ENCODE measurements around the gene SLC41A3. TPM values are rescaled to one million over a fixed set of nuclear protein-coding genes. Genes with fewer than 3 reads are reported as not detected.

SLC41A3 gene
- total and polyA plus RNA-seq, 10 of the 15 experiments (the other 5 are each of a cell fraction or from before 2014, with no cell fraction given): 8.3 to 29.5 (median 16.7) TPM

DNA sequence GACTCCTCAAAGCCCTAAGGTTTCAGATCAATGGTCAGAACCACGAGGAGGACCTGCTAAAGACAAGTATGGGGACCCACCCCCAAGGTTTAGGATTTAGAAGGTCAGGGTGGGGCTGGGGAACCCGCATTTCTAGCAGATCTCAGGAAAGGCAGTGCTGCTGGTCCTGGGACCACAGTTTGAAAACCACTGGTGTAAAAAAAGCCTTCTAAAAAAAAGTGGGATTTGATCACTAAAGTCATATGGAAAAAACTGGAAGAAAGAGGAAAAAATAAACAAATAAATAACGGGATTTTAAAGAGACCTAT lies 832 bp downstream of the SLC41A3 start (continued):
- TF ChIP-seq EGR1 (IDR thresholded peaks at IDR 0.05; ENCODE audit: borderline replicate concordance in 1 of 2, low read depth in 2 of 2, low read length in 2 of 2): no peak
- TF ChIP-seq, protein P1, sequence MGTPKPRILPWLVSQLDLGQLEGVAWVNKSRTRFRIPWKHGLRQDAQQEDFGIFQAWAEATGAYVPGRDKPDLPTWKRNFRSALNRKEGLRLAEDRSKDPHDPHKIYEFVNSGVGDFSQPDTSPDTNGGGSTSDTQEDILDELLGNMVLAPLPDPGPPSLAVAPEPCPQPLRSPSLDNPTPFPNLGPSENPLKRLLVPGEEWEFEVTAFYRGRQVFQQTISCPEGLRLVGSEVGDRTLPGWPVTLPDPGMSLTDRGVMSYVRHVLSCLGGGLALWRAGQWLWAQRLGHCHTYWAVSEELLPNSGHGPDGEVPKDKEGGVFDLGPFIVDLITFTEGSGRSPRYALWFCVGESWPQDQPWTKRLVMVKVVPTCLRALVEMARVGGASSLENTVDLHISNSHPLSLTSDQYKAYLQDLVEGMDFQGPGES (IDR thresholded peaks at IDR 0.05): no peak
- TF ChIP-seq TCF12 (IDR thresholded peaks at IDR 0.05; ENCODE audit: low read depth, low read length): no peak

DNA sequence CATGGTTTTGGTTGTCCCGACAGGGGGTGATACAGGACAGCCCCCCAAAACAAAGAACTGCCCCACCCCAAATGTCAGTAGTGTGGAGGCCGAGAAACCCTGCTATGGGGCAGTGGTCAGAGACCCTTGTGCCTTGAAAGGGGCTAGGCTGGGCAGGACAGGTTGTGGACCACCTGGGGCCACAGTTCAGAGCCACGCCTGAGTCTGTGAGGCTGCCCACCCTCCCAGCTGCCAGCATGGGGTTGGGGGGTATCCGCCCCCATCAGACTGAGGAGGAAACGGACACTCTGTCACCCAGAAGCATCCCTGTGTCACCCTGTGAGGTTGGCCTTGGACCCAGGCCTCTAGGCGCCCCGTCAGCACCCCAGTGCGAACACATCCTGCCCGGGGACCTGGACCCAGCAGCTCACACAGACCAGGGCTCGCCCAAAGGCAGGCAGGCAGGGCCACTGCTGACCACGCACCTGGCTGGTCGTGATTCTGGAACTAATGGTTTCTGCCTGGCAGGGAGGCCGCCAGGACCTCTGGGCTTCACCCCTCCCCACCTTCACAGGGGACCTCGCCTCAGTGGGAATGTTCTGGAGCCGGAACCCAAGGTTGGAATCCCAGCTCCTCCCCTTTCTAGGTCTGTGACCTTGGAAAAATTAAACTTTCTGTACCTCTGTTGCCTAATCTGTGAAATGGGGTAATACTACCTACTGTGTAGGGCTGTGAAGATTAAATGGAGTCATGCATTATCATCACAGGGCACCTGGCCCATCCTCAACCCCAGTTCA lies 1.4 kb downstream of the SLC41A3 start:
- Histone ChIP-seq H3K4me2 (ENCODE audit: control insufficient read depth, insufficient read depth) (peak overlapping the region; percentile 48), H3K27ac (ENCODE audit: control insufficient read depth, insufficient read depth) (no peak overlapping the region), H3K4me1 (ENCODE audit: control insufficient read depth, insufficient read depth, low read length) (no peaks in the 10 kb centered on the region), H3K4me3 (peak overlapping the region; percentile 71; the same call in 1 of the 2 replicates), H3K9ac (ENCODE audit: control insufficient read depth, insufficient read depth, low read length) (peak overlapping the region; percentile 59; the same call in 1 of the 2 replicates), H3K27me3 (replicated peaks in 1 of 2; ENCODE audit: control insufficient read depth in 2 of 2, insufficient read depth in 2 of 2, low read length in 1 of 2) (no peaks in the 10 kb centered on the region), H3K36me3 (ENCODE audit: control insufficient read depth in 2 of 2, insufficient read depth in 2 of 2, low read length in 1 of 2) (no peaks in the 10 kb centered on the region), H4K20me1 (ENCODE audit: control insufficient read depth, insufficient read depth) (no peaks in the 10 kb centered on the region), H3K79me2 (ENCODE audit: control insufficient read depth, insufficient read depth, low read length) (no peaks in the 10 kb centered on the region), H3K9me3 (replicated peaks; ENCODE audit: control insufficient read depth, insufficient read depth, low read length) (no peaks in the 10 kb centered on the region), H2AFZ (ENCODE audit: control insufficient read depth, low read depth, low read length) (no peak overlapping the region; the same call in 1 of the 2 replicates)
- ATAC-seq: no peak
- ChIA-PET SMC1A (ENCODE audit: uncharacterized antibody, unreplicated experiment) (no interaction called here), CTCF (no interaction called here), POLR2A (no interaction called here), RAD21 (ENCODE audit: unreplicated experiment) (no interaction called here)
- in situ Hi-C loops (cut with MboI) (no loop called here), intact Hi-C loops (cut with micrococcal nuclease; ENCODE audit: unreplicated experiment) (loop anchor here (10.0 kb wide), 1 partner anchor 168 kb away; no protein-coding TSS in a partner anchor)
- TSS peak; percentile 68 for BruUV-seq (replicated peaks)
- WGBS (ENCODE audit: insufficient coverage, insufficient replicate concordance, low lambda C conversion rate, missing lambda C conversion rate): 91% methylated on average over 15 of the region's 15 CpGs
- no peak for FAIRE-seq
- DNase-seq (ENCODE audit: low read depth, low spot score): no peak
- no peak for TF ChIP-seq FOS (IDR thresholded peaks at IDR 0.05; ENCODE audit: borderline replicate concordance, extremely low read depth, insufficient read length)
- no peak for TF ChIP-seq JUNB (IDR thresholded peaks at IDR 0.05)
- TF ChIP-seq, protein P2, sequence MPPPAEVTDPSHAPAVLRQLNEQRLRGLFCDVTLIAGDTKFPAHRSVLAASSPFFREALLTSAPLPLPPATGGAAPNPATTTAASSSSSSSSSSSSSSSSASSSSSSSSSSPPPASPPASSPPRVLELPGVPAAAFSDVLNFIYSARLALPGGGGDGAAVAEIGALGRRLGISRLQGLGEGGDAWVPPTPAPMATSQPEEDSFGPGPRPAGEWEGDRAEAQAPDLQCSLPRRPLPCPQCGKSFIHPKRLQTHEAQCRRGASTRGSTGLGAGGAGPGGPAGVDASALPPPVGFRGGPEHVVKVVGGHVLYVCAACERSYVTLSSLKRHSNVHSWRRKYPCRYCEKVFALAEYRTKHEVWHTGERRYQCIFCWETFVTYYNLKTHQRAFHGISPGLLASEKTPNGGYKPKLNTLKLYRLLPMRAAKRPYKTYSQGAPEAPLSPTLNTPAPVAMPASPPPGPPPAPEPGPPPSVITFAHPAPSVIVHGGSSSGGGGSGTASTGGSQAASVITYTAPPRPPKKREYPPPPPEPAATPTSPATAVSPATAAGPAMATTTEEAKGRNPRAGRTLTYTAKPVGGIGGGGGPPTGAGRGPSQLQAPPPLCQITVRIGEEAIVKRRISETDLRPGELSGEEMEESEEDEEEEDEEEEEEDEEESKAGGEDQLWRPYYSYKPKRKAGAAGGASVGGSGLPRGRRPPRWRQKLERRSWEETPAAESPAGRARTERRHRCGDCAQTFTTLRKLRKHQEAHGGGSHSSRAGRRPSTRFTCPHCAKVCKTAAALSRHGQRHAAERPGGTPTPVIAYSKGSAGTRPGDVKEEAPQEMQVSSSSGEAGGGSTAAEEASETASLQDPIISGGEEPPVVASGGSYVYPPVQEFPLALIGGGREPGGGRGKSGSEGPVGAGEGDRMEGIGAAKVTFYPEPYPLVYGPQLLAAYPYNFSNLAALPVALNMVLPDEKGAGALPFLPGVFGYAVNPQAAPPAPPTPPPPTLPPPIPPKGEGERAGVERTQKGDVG (CRISPR knock-in tag; IDR thresholded peaks at IDR 0.05): no peak
- TF ChIP-seq RFX5 (IDR thresholded peaks at IDR 0.05; ENCODE audit: low read depth, low read length): no peak
- TF ChIP-seq CEBPB (IDR thresholded peaks at IDR 0.05; ENCODE audit: borderline replicate concordance in 1 of 2, low read depth in 2 of 2, low read length in 2 of 2): no peak
- TF ChIP-seq, protein P3, sequence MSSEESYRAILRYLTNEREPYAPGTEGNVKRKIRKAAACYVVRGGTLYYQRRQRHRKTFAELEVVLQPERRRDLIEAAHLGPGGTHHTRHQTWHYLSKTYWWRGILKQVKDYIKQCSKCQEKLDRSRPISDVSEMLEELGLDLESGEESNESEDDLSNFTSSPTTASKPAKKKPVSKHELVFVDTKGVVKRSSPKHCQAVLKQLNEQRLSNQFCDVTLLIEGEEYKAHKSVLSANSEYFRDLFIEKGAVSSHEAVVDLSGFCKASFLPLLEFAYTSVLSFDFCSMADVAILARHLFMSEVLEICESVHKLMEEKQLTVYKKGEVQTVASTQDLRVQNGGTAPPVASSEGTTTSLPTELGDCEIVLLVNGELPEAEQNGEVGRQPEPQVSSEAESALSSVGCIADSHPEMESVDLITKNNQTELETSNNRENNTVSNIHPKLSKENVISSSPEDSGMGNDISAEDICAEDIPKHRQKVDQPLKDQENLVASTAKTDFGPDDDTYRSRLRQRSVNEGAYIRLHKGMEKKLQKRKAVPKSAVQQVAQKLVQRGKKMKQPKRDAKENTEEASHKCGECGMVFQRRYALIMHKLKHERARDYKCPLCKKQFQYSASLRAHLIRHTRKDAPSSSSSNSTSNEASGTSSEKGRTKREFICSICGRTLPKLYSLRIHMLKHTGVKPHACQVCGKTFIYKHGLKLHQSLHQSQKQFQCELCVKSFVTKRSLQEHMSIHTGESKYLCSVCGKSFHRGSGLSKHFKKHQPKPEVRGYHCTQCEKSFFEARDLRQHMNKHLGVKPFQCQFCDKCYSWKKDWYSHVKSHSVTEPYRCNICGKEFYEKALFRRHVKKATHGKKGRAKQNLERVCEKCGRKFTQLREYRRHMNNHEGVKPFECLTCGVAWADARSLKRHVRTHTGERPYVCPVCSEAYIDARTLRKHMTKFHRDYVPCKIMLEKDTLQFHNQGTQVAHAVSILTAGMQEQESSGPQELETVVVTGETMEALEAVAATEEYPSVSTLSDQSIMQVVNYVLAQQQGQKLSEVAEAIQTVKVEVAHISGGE (CRISPR knock-in tag; IDR thresholded peaks at IDR 0.05): no peak
- TF ChIP-seq JUND (IDR thresholded peaks at IDR 0.05; ENCODE audit: low read depth, low read length): no peak
- TF ChIP-seq ATF2 (IDR thresholded peaks at IDR 0.05; ENCODE audit: low read length): no peak
- no peak for TF ChIP-seq IKZF1 (conservative IDR thresholded peaks at IDR 0.05)
- TF ChIP-seq TCF12 (IDR thresholded peaks at IDR 0.05; ENCODE audit: low read depth, low read length): no peak
